ENCODE results near the gene FGF3. TPM values are rescaled to one million over a fixed set of nuclear protein-coding genes. Genes with fewer than 3 reads are reported as not detected.
A peak's percentile ranks its signal among the peaks of the same experiment; 100 is the strongest.

FGF3 gene
- polyA plus RNA-seq, 10 donors = 0.15 to 0.17 TPM; not detected in 8

GRCh38 chr11:69825037-69825834 is 6.0 kb upstream of the FGF3 start:
- no peak for DNase-seq

- DNase-seq = no peak
Observed at GRCh38 chr11:69823641-69824265, 4.5 kb upstream of the FGF3 start.

DNA sequence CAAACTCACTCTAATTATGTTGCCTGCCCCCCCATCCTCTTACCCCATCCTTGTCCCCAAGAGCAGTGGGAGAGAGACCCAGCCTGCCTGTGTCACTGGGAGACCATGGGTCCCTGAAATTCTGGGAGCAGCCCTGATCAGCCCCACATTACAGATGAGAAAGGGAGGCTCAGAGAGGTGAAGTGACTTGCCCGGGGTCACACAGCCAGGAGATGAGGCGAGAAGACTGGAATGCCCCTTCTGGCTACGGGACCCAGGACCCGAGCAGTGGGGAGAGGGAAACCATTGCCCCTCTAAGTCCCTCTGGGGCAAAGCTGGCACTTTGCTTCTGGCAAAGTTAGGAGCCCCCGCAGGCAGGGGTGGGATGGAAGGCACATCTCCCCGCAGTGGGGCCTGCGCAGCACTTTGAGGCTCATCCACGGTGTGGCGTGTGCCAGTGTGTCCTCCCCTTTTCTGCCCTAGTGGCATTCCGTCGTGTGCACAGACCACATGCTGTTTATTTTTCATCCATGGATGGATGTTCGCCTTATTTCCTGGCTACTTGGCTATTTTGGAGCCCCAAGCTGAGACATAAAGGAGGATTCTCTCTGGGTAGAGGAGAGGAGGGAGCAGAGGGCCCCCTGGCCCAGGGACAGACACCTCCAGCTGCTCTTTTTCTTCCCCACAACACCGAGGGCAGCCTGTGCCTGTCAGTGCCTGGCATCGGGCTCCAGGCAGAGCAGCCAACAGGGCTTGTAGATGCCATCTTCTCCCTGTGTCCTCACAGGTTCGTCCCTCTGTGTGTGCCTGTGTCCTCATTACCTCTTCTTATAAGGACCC is 3.7 kb upstream of the FGF3 start:
- no peak for DNase-seq

- DNase-seq = no peak
Observed at GRCh38 chr11:69821511-69822040, 2.4 kb upstream of the FGF3 start.

DNA sequence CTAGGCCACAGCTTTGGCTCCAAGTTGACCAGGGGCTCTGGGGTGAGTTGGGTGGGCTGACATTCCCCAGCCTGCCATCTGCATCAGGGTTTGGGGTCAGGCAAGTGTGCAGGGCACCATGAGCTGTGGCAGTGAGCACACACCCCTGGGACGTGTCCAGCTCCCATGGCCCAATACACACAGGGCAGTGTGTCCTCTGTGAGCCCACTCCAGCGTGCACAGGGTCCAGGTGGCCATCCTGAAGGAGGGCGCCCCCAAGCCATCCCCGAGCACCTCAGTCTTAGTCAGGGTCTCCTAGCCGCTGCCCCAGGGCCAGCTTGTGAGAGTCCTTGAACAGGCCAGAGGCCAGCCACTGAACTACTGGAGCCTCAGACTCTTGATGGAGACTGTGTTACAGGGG is 1.2 kb upstream of the FGF3 start:
- no peak for DNase-seq

GRCh38 chr11:69819541-69820070 is 390 bp upstream of the FGF3 start:
- no peak for DNase-seq

GRCh38 chr11:69818231-69818602 is 999 bp downstream of the FGF3 start:
- no peak for DNase-seq

DNA sequence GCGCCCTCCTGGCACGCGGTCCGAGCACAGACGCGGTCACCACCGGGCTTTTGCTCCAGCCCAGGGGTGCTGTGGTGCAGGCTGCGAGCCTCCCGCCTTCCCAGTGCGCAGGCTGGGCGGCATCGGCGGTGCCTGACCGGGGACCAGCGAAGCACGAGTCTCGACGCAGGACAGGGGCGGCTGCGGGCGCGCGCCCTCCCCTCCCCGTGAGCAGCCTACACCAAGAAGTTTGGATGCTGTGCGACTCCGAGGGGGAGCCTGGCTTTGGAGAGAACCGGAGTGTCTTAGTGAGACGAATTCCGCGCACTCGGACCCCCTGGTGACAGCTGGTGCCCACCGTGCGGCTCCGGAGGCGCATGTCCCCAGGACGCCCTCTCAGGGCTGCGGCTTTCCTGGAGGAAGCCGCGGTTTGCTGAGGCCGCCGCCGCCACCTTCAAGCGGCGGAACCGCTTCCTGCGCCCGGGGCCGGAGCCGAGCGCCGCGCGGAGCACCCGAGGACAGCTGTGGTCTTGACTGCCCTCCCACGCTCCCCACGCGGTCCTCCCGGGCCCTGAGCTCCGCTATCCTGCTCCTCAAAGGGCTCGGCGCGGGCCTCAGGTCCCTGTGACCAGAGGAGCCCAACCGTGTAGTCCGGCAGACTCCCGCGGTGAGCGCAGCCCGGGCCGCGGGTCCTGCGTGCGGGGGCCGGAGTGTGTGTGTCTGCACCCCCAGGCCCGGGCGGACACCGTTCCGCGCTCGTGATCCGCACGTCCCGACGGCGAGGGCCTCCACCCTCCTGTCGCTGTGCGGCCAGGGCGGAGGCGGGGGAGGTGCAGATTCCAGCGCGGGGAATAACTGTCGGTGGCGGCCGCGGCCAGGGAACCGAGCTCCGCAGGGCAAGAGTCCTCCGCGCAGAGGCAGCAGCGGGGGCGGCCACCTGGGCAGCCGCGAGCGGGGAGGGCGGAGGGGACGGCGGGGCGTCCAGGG is 1.7 kb downstream of the FGF3 start:
- DNase-seq = peak in 1 of 3 donors; percentile 42

DNA sequence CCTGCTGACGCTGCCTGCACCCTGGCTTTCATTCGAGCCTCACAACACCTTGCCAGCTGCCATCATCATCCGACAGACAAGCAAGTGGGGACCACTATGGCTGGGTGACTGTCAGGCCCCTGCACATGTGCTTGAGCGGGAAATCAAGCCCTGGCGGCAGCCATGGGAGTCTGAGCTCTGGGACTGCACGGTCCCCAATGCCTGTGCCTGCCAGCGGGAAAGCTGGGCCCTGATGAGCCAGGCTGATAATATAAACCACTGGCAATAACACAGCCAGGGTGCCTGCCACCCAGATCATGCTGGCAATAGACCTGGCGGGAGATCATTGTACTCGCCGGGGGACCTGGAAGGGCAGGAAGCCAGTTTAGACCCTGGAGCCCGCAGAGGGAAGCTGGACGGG is 2.5 kb downstream of the FGF3 start:
- no peak for DNase-seq

DNA sequence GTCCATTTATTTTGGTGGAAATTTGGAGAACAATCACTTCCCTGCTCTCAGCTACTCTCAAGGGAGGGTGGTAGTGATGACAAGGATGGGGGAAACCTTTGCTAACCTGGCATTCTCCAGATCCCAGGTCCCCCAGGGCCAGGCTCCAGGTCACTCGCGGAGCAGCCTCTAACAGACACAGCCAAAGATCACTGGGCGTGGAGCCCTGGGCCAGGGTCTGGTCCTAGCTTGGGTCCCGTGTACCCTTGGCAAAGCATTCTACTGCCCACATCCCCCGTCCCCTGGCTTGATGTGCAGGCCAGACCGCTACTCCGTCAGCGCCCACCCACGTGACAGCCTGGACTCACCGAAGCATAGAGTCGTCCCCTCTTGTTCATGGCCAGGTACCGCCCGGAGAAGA is 3.2 kb downstream of the FGF3 start:
- DNase-seq = no peak

DNA sequence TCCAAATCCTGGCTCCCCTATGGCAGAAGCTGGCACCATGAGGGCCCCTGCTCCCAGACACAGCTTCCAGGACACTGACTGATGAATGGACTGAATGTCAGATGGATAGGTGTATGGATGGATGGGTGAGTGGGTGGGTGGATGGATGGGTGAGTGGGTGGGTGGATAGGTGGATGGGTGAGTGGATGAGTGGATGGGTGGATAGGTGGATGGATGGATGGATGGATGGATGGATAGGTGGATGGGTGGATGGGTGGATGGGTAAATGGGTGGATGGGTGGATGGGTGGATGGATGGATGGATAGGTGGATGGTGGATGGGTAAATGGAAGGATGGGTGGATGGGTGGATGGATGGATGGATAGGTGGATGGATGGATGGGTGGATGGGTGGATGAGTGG is 4.3 kb downstream of the FGF3 start:
- no peak for DNase-seq

DNA sequence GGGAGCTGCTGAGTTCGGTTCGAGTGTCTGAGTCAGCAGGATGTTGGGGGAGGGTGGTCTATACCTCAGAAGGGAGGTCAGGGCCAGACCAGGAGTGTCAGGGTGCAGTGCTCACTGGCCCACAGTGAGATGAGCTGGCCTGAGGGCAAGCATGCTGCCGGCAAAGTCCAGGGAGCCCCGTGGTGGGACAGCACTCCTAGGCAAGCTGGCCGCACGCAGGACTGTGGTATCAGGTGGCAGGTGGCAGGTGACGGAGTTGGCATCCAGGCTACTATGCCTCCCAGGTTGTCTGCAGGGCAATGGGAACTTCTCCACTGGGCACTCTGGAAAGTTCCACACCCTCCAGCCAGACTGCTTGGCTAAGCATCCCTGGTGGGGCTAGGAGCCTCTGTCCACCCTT is 4.8 kb downstream of the FGF3 start:
- no peak for DNase-seq

GRCh38 chr11:69813839-69814238 is 5.4 kb downstream of the FGF3 start:
- DNase-seq = no peak

GRCh38 chr11:69812946-69813345 is 6.3 kb downstream of the FGF3 start:
- DNase-seq = no peak

DNA sequence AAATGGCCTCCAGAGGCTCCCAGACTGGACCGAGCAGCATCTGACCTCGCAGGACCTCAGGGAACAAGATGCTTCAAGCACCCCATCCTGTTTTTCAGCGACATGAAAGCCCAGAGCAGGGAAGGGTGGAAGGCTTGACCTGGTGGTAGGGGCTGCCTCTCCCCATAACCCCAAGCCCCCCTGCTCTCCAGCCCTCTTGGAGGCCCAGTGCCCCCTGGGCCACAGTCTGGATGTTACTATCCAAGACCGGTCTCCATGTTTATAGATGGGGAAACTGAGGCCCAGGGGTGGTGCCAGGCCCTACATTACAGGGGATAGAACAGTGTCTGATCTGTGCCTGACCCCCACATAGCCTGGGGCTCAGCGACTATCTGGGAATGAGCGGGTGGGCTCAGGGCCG is 7.0 kb downstream of the FGF3 start:
- DNase-seq = no peak

DNA sequence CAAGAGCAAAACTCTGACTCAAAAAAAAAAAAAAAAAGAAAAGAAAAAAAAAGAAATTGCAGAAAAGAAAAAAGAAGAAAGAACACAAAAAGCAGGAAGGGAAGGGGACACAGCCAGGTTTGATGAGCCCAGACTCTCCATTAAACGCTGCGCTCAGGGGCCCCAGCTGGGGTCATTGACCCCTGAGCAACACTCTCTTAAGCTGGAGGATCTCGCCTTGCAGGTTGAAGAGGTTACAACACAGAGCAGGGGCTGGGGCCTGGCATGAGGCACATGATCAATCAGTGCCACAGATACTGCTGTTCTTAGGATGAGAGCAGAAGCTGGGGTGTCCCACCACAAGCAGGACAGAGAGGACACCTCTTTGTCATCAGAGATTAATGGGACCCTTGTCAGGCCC is 7.8 kb downstream of the FGF3 start:
- DNase-seq = no peak

GRCh38 chr11:69810289-69811118 is 8.7 kb downstream of the FGF3 start:
- DNase-seq = no peak

DNA sequence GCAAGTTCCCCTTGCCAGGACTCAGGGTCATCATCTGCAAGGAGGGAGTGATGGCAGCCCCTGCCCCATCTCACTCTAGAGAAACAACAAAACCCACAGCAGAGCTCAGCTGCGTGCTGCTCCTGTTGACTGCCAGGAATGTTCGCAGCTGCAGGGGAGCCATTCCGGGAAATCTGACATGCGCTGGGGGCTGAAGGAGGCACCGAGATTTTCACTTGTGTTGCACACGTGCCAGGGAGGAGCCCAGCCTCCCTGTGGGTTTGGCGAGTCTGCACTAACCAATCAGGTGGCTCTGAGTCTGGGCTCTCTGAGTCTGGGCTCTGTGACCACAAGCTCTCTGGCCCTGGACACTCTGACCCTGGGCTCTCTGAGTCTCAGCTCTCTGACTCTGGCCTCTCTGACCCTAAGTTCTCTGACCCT is 10.5 kb downstream of the FGF3 start:
- peak in 2 of 3 donors; percentile 19 to 28 for DNase-seq

DNA sequence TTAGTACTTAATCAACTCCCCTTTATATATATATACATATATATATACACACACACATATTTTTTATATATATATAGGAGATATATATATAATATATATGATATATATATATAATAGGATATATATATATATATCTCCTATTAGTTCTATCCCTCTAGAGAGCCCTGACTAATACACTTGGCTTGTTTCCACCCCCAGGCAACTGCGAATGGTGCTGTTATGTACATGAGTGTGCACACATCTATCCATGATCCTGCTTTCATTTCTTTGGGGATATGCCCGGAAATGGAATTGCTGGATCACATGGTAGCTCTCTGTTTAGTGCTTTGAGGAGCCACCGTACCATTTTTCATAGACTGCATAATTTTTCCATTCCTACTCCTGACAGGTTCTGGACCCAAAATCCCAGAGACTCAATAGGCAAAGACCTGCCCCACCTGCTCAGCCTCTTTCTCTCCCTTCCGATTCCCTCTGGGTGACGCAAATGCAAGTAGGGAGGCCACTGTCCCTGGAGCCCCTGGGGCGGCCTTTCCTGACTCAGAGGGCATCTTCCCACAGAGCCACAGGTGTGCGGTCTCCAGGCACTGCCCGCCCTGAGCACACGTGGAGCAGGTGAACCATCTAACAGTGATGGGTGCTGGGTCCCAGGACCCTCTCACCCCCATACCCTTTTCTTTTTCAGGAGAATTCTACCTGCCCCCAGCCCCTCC is 12.0 kb downstream of the FGF3 start:
- no peak for DNase-seq
